Trophoblast cell (in vitro differentiated cells and primary cell): ENCODE data around the gene PSMD13.

Experiments used
- DNase-seq, 2 donors: peaks; one replicate each; pipeline ENCODE4 v3.0.0-alpha.2; 2016
- H2AFZ ChIP-seq: 2 replicates; pipeline ENCODE4 v1.6.1; 2013; ENCODE audit warnings: low read length, moderate library complexity, mild to moderate bottlenecking; ENCODE audit not compliant: insufficient read depth, poor library complexity
- H2AK5ac ChIP-seq: 2 replicates; pipeline ENCODE4 v1.6.1; 2013; ENCODE audit warnings: mild to moderate bottlenecking, low read length
- H2BK120ac ChIP-seq: 2 replicates; pipeline ENCODE4 v1.6.1; 2013; ENCODE audit warnings: low read length, mild to moderate bottlenecking, moderate library complexity; ENCODE audit not compliant: insufficient read depth, poor library complexity
- H2BK12ac ChIP-seq: 2 replicates; pipeline ENCODE4 v1.6.1; 2013; ENCODE audit warnings: mild to moderate bottlenecking, low read length, moderate library complexity
- H2BK5ac ChIP-seq: 2 replicates; pipeline ENCODE4 v1.6.1; 2013; ENCODE audit warnings: low read length, low read depth, moderate library complexity, mild to moderate bottlenecking; ENCODE audit not compliant: poor library complexity
- H3K14ac ChIP-seq: 2 replicates; pipeline ENCODE4 v1.6.1; 2013; ENCODE audit warnings: mild to moderate bottlenecking, low read length
- H3K18ac ChIP-seq: 2 replicates; pipeline ENCODE4 v1.6.1; 2013; ENCODE audit warnings: mild to moderate bottlenecking, low read length
- H3K23ac ChIP-seq: 2 replicates; pipeline ENCODE4 v1.6.1; 2013; ENCODE audit warnings: low read length
- H3K27ac ChIP-seq: 2 replicates; pipeline ENCODE4 v1.5.1; 2013; ENCODE audit warnings: low read depth, mild to moderate bottlenecking, inconsistent platforms, low read length, moderate library complexity
- H3K27me3 ChIP-seq: 2 replicates; pipeline ENCODE4 v1.6.1; 2013; ENCODE audit warnings: inconsistent platforms, mild to moderate bottlenecking, low read length, moderate library complexity; ENCODE audit not compliant: insufficient read depth
- H3K36me3 ChIP-seq, 2 experiments: 1 replicate in 1 of 2; 2 replicates in 1 of 2; pipeline ENCODE4 v1.6.1; 2013; ENCODE audit warnings: low read length in 2 of 2, mild to moderate bottlenecking in 2 of 2, moderate library complexity in 1 of 2; ENCODE audit not compliant: insufficient read depth in 2 of 2, control insufficient read depth in 1 of 2
- H3K4ac ChIP-seq: 2 replicates; pipeline ENCODE4 v1.6.1; 2013; ENCODE audit warnings: low read depth, mild to moderate bottlenecking, low read length, moderate library complexity
- H3K4me1 ChIP-seq, 2 experiments: 1 replicate in 1 of 2; 2 replicates in 1 of 2; pipeline ENCODE4 v1.6.1; 2013; ENCODE audit warnings: low read length in 2 of 2, mild to moderate bottlenecking in 2 of 2, moderate library complexity in 1 of 2; ENCODE audit not compliant: insufficient read depth in 2 of 2, control insufficient read depth in 1 of 2
- H3K4me2 ChIP-seq: 2 replicates; pipeline ENCODE4 v1.6.1; 2013; ENCODE audit warnings: inconsistent platforms, mild to moderate bottlenecking, low read length, moderate library complexity
- H3K4me3 ChIP-seq: 2 replicates; pipeline ENCODE4 v1.5.1; 2013; ENCODE audit warnings: mild to moderate bottlenecking, low read depth, low read length, inconsistent platforms
- H3K79me1 ChIP-seq: one replicate; pipeline ENCODE4 v1.6.1; 2013; ENCODE audit warnings: low read length
- H3K79me2 ChIP-seq: 2 replicates; pipeline ENCODE4 v1.6.1; 2013; ENCODE audit warnings: low read length, mild to moderate bottlenecking; ENCODE audit not compliant: control insufficient read depth, insufficient read depth, poor library complexity
- H3K9ac ChIP-seq: 2 replicates; pipeline ENCODE4 v1.6.1; 2013; ENCODE audit warnings: mild to moderate bottlenecking, low read length
- H3K9me3 ChIP-seq: 2 replicates; pipeline ENCODE4 v1.6.1; 2013; ENCODE audit warnings: low read depth, mild to moderate bottlenecking, control low read depth, inconsistent platforms, low read length; ENCODE audit not compliant: insufficient read depth
- H4K12ac ChIP-seq: 2 replicates; pipeline ENCODE4 v1.6.1; 2013; ENCODE audit warnings: low read depth, mild to moderate bottlenecking, low read length, moderate library complexity
- H4K8ac ChIP-seq: 2 replicates; pipeline ENCODE4 v1.6.1; 2013; ENCODE audit warnings: low read depth, mild to moderate bottlenecking, low read length, moderate library complexity
- H4K91ac ChIP-seq: one replicate; pipeline ENCODE4 v1.6.1; 2013; ENCODE audit warnings: low read depth, mild to moderate bottlenecking, low read length, moderate library complexity
- WGBS: extraction: QIAGEN DNeasy Blood & Tissue Kit; methylation state at CpG from one replicate; pipeline ENCODE4 v1.1.7; 2013; ENCODE audit warnings: missing lambda C conversion rate; ENCODE audit not compliant: insufficient read length, insufficient coverage; ENCODE audit errors: extremely low coverage; 5-methylcytosine and 5-hydroxymethylcytosine counted together

Gene PSMD13

GRCh38 chr11:280706-281485, 44.1 kb downstream of the PSMD13 start:
- no CpG with 5 or more reads among the region's 79 CpGs for WGBS
- Histone ChIP-seq H3K9me3 (no peaks in the 10 kb centered on the region), H4K12ac (no peak overlapping the region), H2BK120ac (no peak overlapping the region), H3K79me1 (peaks cover 4% of the 10 kb centered on the region), H3K14ac (no peak overlapping the region), H3K9ac (no peak overlapping the region), H3K27me3 (no peaks in the 10 kb centered on the region), H4K91ac (no peak overlapping the region), H2BK12ac (no peak overlapping the region), H3K23ac (no peak overlapping the region), H3K27ac (no peak overlapping the region), H2AK5ac (no peak overlapping the region), H3K4me1 (peaks cover 2 to 6% of the 10 kb centered on the region in 2 experiments), H3K4ac (no peak overlapping the region), H3K4me3 (no peak overlapping the region), H4K8ac (no peak overlapping the region), H3K79me2 (no peaks in the 10 kb centered on the region), H2AFZ (no peak overlapping the region), H2BK5ac (no peak overlapping the region), H3K36me3 (no peaks in the 10 kb centered on the region), H3K4me2 (no peak overlapping the region), H3K18ac (no peak overlapping the region)
- DNase-seq, result no peak

DNA sequence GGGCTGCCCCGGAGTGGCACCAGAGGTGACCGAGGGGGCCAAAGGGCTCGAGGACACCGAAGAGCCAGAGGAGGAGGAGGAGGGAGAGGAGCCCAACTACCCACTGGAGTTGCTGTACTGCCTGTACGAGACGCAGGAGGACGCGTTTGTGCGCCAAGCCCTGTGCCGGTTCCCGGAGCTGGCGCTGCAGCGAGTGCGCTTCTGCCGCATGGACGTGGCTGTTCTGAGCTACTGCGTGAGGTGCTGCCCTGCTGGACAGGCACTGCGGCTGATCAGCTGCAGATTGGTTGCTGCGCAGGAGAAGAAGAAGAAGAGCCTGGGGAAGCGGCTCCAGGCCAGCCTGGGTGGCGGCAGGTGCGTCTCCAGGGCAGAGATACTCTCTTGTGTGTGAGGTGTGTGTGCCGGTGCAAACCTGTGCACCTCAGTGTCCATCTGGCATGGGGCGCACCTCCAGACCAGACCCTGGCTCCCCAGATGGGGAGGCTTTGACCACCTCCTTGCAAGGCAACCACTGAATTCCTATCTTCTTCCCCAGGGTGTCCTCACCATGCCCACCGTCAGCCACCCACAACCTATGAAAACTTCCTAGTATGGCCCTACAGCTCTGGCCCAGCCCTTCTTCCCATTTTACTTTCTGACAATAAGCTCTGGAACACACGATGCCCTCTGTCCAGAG, 44.8 kb downstream of the PSMD13 start:
- H3K27ac ChIP-seq, result no peak overlapping the region

DNA sequence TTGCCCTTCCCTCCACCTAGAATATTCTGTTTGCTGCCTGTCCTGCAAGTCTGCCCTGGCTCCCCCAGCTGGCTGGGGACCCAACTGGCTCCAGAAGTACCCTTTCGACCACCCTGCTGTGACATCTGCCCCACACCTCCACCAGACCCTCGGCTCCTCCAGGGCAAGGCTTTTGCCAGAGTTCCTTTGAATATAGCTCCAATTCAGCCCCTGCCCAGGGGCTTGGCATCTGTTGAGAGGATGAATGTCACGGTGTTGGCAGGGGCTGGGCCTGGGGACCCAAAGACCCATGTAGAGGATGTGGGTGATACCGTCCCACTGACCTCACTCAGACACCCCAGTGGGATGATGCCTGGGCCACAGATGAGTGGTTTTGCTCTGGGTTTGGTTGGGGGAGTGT, 45.4 kb downstream of the PSMD13 start:
- DNase-seq, result no peak
- no peaks in the 10 kb centered on the region for H3K27me3 ChIP-seq
- H4K12ac ChIP-seq, result no peak overlapping the region
- H3K9ac ChIP-seq, result no peak overlapping the region
- no peak overlapping the region for H3K4ac ChIP-seq
- no CpG with 5 or more reads among the region's 4 CpGs for WGBS
- H3K4me1 ChIP-seq, result peaks cover 2 to 6% of the 10 kb centered on the region in 2 experiments
- no peak overlapping the region for H4K8ac ChIP-seq
- H3K18ac ChIP-seq, result no peak overlapping the region
- H2BK120ac ChIP-seq, result no peak overlapping the region
- H2BK12ac ChIP-seq, result no peak overlapping the region
- H3K27ac ChIP-seq, result no peak overlapping the region
- no peaks in the 10 kb centered on the region for H3K36me3 ChIP-seq
- H2AK5ac ChIP-seq, result no peak overlapping the region
- no peak overlapping the region for H4K91ac ChIP-seq
- no peak overlapping the region for H2AFZ ChIP-seq
- H2BK5ac ChIP-seq, result no peak overlapping the region
- no peak overlapping the region for H3K4me3 ChIP-seq
- no peak overlapping the region for H3K4me2 ChIP-seq
- no peak overlapping the region for H3K14ac ChIP-seq
- peaks cover 4% of the 10 kb centered on the region for H3K79me1 ChIP-seq
- no peaks in the 10 kb centered on the region for H3K79me2 ChIP-seq
- no peak overlapping the region for H3K23ac ChIP-seq
- no peaks in the 10 kb centered on the region for H3K9me3 ChIP-seq

More for the DNA sequence above, 44.8 kb downstream of the PSMD13 start:
- Histone ChIP-seq H3K4me2 (no peak overlapping the region), H2AFZ (no peak overlapping the region), H3K9ac (no peak overlapping the region), H3K4ac (no peak overlapping the region), H2BK120ac (no peak overlapping the region), H2AK5ac (no peak overlapping the region), H4K12ac (no peak overlapping the region), H3K23ac (no peak overlapping the region), H4K91ac (no peak overlapping the region), H3K4me3 (no peak overlapping the region), H3K9me3 (no peaks in the 10 kb centered on the region), H2BK5ac (no peak overlapping the region), H3K4me1 (peaks cover 2 to 6% of the 10 kb centered on the region in 2 experiments), H2BK12ac (no peak overlapping the region), H3K18ac (no peak overlapping the region), H3K79me1 (peaks cover 4% of the 10 kb centered on the region), H4K8ac (no peak overlapping the region), H3K27me3 (no peaks in the 10 kb centered on the region), H3K36me3 (no peaks in the 10 kb centered on the region), H3K14ac (no peak overlapping the region), H3K79me2 (no peaks in the 10 kb centered on the region)
- WGBS, result no CpG with 5 or more reads among the region's 26 CpGs
- DNase-seq, result no peak

- Histone ChIP-seq H3K27me3 (no peaks in the 10 kb centered on the region), H3K79me2 (no peaks in the 10 kb centered on the region), H2BK5ac (no peak overlapping the region), H4K91ac (no peak overlapping the region), H3K9ac (no peak overlapping the region), H3K36me3 (no peaks in the 10 kb centered on the region), H3K23ac (no peak overlapping the region), H4K8ac (no peak overlapping the region), H3K18ac (no peak overlapping the region), H3K4me2 (no peak overlapping the region), H3K9me3 (no peaks in the 10 kb centered on the region), H2BK12ac (no peak overlapping the region), H3K14ac (no peak overlapping the region), H4K12ac (no peak overlapping the region), H3K4me3 (no peak overlapping the region), H3K4ac (no peak overlapping the region), H3K27ac (no peak overlapping the region), H2AK5ac (no peak overlapping the region), H2AFZ (no peak overlapping the region), H3K79me1 (peaks cover 4% of the 10 kb centered on the region), H3K4me1 (peaks cover 2 to 6% of the 10 kb centered on the region in 2 experiments), H2BK120ac (no peak overlapping the region)
- DNase-seq, result no peak
- no CpG with 5 or more reads among the region's 13 CpGs for WGBS
Observed at GRCh38 chr11:282630-283360, 46.0 kb downstream of the PSMD13 start.
